ENCODE measurements around the gene ATP5ME.

Gene ATP5ME

DNA sequence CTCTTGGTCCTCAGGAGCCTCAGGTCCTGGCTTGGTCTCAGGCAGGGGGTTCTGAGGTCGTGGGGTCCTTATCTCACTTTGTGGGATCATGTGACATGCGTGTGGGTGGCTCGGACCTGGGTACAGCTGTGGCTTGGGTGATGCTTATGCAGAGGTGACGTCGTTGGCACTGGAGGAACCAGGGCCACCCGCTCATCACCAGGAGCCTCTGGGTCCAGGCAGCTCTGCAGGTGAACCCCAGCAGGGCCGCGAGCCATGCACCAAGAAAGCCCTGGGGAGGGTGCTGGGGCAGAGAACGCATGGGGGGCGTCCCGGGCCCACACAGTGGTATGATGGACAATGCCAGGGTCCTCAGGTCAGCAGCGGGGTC is 8.7 kb downstream of the ATP5ME start:
- H3K27ac ChIP-seq (replicated peaks), result no peak overlapping the region
- H3K4me3 ChIP-seq (replicated peaks; ENCODE audit: insufficient read depth, low read length), result no peak overlapping the region
- peaks cover 10% of the 10 kb centered on the region for H3K27me3 ChIP-seq (ENCODE audit: insufficient read depth, poor library complexity, severe bottlenecking)
- no peak for DNase-seq (ENCODE audit: low read depth in 1 of 2, low spot score in 1 of 2)
- TF ChIP-seq SPI1 (IDR thresholded peaks at IDR 0.05; ENCODE audit: borderline replicate concordance, low read depth) (no peak), GABPA (IDR thresholded peaks at IDR 0.05; ENCODE audit: low read depth) (no peak)

DNA sequence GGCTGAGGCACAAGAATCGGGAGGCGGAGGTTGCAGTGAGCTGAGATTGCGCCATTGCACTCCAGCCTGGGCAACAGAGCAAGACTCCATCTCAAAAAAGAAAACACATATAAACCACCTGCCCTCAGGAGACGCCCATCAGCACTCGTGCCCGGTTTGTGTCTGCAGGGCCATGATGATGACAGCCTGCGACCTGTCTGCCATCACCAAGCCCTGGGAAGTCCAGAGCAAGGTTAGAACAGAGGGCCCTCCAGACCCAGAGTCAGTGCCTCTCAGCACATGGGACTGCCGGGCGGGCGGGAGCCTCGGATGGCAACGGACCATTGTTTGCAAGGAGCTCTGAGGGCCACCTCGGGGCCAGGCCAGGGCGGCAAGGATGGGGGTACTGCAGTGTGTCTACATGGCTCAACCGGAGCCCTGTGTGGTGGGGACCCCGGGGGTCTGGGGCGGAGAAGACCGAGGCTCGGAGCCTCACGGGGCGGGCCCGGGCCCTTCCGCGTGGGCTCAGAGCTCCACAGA is 9.3 kb downstream of the ATP5ME start:
- Histone ChIP-seq H3K4me3 (replicated peaks; ENCODE audit: insufficient read depth, low read length) (no peak overlapping the region), H3K27me3 (ENCODE audit: insufficient read depth, poor library complexity, severe bottlenecking) (peaks cover 10% of the 10 kb centered on the region), H3K27ac (replicated peaks) (no peak overlapping the region)
- TF ChIP-seq POLR2AphosphoS5 (IDR thresholded peaks at IDR 0.05; ENCODE audit: low read depth), result no peak
- TF ChIP-seq, protein P1, sequence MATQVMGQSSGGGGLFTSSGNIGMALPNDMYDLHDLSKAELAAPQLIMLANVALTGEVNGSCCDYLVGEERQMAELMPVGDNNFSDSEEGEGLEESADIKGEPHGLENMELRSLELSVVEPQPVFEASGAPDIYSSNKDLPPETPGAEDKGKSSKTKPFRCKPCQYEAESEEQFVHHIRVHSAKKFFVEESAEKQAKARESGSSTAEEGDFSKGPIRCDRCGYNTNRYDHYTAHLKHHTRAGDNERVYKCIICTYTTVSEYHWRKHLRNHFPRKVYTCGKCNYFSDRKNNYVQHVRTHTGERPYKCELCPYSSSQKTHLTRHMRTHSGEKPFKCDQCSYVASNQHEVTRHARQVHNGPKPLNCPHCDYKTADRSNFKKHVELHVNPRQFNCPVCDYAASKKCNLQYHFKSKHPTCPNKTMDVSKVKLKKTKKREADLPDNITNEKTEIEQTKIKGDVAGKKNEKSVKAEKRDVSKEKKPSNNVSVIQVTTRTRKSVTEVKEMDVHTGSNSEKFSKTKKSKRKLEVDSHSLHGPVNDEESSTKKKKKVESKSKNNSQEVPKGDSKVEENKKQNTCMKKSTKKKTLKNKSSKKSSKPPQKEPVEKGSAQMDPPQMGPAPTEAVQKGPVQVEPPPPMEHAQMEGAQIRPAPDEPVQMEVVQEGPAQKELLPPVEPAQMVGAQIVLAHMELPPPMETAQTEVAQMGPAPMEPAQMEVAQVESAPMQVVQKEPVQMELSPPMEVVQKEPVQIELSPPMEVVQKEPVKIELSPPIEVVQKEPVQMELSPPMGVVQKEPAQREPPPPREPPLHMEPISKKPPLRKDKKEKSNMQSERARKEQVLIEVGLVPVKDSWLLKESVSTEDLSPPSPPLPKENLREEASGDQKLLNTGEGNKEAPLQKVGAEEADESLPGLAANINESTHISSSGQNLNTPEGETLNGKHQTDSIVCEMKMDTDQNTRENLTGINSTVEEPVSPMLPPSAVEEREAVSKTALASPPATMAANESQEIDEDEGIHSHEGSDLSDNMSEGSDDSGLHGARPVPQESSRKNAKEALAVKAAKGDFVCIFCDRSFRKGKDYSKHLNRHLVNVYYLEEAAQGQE (IDR thresholded peaks at IDR 0.05; ENCODE audit: insufficient replicate concordance, low read depth), result no peak
- no peak for TF ChIP-seq SPI1 (IDR thresholded peaks at IDR 0.05; ENCODE audit: borderline replicate concordance, low read depth)
- TF ChIP-seq GABPA (IDR thresholded peaks at IDR 0.05; ENCODE audit: low read depth), result no peak
- TF ChIP-seq, protein P2, sequence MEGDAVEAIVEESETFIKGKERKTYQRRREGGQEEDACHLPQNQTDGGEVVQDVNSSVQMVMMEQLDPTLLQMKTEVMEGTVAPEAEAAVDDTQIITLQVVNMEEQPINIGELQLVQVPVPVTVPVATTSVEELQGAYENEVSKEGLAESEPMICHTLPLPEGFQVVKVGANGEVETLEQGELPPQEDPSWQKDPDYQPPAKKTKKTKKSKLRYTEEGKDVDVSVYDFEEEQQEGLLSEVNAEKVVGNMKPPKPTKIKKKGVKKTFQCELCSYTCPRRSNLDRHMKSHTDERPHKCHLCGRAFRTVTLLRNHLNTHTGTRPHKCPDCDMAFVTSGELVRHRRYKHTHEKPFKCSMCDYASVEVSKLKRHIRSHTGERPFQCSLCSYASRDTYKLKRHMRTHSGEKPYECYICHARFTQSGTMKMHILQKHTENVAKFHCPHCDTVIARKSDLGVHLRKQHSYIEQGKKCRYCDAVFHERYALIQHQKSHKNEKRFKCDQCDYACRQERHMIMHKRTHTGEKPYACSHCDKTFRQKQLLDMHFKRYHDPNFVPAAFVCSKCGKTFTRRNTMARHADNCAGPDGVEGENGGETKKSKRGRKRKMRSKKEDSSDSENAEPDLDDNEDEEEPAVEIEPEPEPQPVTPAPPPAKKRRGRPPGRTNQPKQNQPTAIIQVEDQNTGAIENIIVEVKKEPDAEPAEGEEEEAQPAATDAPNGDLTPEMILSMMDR (IDR thresholded peaks at IDR 0.05; ENCODE audit: insufficient read depth, low read length), result no peak
- no peak for DNase-seq (ENCODE audit: low read depth in 1 of 2, low spot score in 1 of 2)

DNA sequence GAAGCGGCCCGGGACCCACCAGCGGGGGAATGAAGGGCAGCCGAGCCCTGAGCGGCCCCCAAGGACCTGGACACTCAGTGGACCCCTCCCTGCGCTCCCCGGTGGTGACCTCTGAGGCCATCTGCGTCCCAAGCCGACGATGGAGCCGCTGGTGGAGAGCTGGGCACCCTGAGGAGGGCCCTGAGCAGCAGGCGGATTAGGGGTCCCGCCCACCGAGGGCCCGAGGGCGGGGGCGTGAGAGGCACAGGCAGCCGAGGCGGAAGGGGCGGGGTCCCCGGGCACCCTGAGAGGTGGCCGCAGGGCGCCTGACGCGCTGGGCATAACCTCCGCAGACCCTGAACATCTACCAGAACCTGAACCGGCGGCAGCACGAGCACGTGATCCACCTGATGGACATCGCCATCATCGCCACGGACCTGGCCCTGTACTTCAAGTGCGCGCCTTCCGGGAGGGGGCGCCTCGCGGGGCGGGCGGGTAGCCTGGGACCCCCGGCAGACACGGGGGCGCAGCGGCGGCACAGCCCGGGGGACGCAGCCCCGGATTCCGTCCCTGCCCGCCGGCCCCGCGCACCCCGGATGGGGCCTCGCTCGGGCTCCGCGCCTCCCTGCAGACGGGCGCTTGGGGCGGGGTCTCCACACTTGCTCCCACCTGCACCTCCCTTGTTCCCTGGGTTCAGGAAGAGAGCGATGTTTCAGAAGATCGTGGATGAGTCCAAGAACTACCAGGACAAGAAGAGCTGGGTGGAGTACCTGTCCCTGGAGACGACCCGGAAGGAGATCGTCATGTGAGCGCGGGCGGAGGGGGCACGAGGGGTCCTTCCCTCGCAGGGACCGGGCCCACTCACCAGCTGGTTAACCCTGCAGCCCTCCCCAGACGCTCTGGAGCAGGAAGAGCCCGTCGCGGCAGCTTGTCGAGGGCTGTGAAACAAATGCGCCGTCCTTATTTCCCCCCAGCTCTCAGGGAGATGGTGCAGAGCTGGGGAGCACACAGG is 10.3 kb downstream of the ATP5ME start:
- Histone ChIP-seq H3K27me3 (ENCODE audit: insufficient read depth, poor library complexity, severe bottlenecking) (peaks cover 10% of the 10 kb centered on the region), H3K4me3 (replicated peaks; ENCODE audit: insufficient read depth, low read length) (no peak overlapping the region), H3K27ac (replicated peaks) (no peak overlapping the region)
- DNase-seq (ENCODE audit: low read depth in 1 of 2, low spot score in 1 of 2), result no peak
- TF ChIP-seq, protein P2 (IDR thresholded peaks at IDR 0.05; ENCODE audit: insufficient read depth, low read length), result no peak
- TF ChIP-seq POLR2AphosphoS5 (IDR thresholded peaks at IDR 0.05; ENCODE audit: low read depth), result no peak

DNA sequence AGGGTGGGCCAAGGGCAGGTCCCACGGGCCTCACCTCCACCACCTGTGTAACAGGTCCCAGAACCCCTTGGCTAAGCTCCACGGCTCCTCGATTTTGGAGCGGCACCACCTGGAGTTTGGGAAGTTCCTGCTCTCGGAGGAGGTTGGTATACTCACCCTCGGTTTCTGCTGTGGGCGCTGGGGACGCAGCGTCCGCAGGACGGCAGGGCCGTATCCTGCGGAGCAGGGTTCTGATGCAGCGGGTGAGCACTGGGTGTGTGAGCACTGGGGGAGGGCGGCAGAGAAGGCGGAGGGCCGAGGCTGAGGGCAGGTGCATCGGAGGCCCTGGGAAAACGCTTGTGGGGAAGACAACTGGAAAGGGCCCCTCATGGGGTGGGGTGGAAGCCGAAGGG is 11.0 kb downstream of the ATP5ME start:
- H3K4me3 ChIP-seq (replicated peaks; ENCODE audit: insufficient read depth, low read length), result no peak overlapping the region
- TF ChIP-seq, protein P2 (IDR thresholded peaks at IDR 0.05; ENCODE audit: insufficient read depth, low read length), result no peak
- TF ChIP-seq GABPA (IDR thresholded peaks at IDR 0.05; ENCODE audit: low read depth), result no peak
- TF ChIP-seq, protein P1 (IDR thresholded peaks at IDR 0.05; ENCODE audit: insufficient replicate concordance, low read depth), result no peak
- TF ChIP-seq POLR2AphosphoS5 (IDR thresholded peaks at IDR 0.05; ENCODE audit: low read depth), result no peak
- TF ChIP-seq SPI1 (IDR thresholded peaks at IDR 0.05; ENCODE audit: borderline replicate concordance, low read depth), result no peak
- no peak for DNase-seq (ENCODE audit: low read depth in 1 of 2, low spot score in 1 of 2)
- H3K27ac ChIP-seq (replicated peaks), result no peak overlapping the region
- H3K27me3 ChIP-seq (ENCODE audit: insufficient read depth, poor library complexity, severe bottlenecking), result peaks cover 10% of the 10 kb centered on the region
